Left hindlimb (tissue), 1 donor: Measurements from ENCODE around the gene BOK.

Source experiments
- DNase-seq: peaks from one replicate; pipeline ENCODE4 v3.0.0-alpha.2; 2018

The BOK gene

DNA sequence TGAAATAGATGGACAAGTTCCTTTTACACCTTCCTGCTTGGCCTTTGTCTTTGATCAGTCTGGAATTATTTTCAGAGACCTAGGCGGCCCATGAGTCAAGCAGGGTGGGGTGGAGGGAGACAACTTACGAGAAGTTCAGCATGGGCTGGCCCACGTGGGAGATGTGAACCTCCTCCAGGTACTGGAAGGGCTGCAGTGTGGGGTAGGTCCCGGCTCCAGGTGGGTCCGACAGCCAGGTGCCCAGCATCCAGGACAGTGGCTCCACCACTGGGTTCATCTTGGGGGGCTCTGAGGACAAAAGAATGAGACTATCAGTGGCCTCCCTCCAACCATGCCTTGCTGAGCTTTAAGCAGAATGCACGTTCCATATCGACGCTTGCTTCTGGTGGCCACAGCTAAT, 47.6 kb downstream of the BOK start:
- no peak for DNase-seq

DNA sequence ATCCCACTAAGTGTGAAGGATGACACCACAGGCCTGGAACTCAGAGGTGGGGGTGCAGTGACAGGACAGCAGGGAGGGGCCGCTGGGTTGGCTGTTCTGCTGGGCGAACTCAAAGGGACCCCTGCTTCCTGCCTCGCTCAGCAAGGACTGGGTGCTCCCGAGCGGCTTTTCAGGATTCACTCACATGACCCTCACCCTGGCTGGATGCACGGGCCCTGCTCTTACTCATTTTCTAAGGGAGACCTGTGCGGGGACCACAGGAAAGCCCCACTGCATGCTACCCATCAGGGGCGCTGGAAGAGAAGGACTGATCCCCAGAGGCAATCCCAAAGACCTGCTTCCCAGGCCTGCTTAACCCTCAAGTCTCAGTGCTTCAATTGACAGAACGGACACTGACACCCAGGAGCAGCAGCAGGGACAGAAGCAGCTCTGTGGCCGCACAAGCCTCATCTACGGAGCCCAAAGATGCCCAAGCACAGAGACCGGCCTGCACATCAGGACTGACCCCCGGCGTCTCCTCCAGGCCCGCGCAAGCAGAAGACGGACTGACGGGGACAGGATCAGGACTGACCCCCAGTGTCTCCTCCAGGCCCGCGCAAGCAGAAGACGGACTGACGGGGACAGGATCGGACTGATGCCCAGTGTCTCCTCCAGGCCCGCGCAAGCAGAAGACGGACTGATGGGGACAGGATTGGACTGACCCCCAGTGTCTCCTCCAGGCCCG, 48.8 kb downstream of the BOK start:
- no peak for DNase-seq

DNA sequence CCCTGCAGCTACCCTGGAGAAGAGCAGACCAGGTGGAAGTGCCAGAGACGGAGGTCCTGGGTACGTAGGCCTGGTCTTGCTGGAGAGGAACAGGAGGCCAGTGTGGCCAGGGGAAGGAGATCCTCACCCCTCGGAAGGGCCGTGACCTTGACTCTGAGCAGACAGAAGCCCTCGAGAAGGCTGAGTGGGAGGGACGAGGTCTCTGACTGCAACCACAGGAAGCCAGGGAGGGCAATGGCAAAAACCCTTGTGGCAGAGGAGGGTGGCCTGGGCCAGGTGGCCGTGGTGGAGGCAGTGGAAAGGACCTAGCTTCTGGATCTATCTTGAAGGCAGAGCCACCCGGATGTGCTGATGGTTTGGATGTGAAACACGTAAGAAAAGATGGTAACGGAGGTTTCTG, 50.3 kb downstream of the BOK start:
- DNase-seq = no peak

DNA sequence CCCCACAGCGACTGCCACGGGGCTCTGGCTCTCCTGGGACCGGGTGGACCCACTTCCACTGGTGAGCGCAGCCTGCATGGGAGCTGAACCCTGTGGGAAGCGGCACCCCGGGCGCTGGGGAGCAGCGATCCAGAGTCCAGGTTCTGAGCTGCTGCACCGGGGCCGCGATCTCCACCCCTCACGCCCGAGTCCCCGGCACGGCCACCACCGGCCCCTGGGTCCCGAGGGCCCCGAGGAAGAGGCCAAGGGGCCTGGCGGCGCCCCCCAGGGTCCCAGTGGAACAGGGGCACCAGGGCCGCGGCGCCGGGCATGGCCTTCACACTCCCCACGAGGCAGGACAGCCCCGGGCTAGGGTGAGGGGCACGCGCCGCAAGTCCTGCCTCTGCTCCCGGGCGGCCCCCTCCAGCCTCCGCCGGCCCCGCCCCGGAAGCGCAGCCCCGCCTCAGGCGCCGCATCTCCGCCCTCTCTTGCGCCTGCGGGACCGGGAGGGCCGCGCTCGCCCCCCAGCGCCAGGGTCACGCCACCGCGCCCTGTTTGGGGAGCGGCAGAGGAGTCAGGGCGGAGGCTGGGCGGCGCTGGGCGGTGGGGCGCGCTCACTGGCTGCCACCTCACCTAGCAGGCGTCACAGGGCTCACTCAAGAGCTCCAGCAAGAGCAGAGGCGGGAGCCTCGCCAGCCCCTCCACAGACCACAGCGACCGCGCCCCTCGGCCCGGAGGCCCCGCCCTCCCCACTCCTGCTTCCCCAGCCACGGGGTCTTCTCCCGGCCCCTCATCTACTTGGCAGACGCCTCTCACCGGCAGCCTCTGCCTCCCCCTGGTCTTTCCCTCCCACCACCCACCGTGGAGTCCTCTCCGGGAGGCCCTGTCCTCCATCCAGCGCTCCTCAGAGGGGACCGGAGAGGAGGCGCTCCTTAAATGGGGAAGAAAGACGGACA, 51.6 kb downstream of the BOK start:
- DNase-seq = peak; percentile 85

DNA sequence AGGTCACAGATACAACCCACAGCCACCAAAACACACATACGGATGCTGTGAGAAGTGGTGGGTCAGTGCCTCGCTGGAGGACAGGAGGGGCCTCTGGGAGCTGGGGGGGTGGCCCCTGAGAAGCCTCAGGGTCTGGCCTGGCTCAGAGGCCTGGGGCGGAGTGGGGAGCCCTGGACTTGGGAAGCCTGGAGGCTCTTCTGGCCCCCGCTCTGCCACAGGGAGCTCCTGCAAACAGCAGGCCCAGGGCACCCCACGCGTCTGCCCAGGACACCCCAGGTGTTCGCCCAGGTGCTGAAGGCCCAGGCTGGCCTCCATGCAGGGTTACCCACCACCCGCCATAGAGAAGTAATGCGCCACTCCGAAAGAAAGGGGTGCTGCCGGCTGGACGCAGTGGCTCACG, 52.5 kb downstream of the BOK start:
- DNase-seq = no peak

DNA sequence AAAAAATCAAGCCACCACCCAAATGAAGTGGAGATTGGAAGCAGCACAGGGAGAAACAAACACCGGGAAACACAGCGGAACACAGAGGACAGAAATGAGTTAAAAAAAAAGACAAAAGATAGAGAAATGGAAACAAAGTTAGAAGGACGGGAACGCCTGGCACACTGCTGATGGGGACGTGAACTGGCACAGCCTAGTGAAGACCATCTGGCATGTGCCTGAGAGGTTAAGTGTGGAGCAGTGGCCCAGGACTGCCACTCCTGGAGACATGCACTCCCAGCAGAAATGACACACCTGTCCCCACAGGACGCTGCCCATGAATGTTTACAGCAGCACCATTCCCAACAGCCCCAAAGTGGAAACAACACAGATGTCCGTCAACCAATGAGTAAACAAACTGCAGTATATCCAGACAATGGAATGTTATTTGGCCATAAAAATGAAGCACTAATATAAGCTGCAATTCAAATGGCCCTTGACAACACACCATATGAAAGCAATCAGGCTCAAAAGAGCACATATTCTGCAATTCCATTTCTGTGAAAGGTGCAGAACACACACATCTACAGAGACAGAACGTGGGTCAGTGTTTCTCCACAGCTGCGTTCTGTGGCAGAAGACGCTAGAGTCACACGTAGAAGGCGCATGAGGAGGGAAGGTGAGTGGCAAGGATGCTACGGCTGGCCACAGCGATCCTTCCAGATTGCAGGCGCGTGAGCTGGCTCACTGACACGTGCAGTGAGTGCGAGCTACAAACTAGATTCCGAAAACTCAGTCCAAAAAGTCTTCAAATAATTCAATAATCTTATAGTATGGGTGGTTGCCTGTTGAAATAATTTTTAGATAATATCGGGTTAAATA, 53.8 kb downstream of the BOK start:
- DNase-seq = no peak

DNA sequence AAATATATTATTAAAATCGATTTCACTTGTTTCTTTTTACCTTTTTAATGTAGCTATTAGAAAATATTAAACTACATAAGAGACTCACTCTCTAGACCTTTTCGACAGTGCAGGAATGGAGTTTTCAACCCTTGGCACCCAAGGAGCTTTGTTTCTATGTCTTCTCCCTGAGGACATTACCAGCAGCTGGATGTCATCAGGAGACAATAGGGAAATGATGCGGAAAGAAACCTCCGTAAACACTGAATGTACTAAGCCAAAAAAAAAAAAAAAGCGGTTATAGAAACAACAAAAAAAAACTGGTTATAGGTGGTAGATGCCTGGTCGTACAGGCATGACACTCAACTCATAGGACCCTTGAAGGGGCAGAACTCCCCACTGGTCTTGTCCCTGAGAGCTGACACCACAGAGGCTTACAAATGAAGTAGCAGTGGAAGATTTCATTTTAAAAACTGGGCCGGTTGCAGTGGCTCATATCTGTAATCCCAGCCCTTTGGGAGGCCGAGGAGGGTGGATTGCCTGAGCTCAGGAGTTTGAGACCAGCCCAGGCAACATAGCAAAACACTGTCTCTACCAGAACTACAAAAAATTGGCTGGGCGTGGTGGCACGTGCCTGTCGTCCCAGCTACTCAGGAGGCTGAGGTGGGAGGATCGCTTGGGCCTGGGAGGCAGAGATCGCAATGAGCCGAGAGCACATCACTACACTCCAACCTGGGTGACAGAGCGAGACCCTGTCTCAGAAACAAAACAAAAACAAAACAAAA, 54.7 kb downstream of the BOK start:
- DNase-seq = no peak

DNA sequence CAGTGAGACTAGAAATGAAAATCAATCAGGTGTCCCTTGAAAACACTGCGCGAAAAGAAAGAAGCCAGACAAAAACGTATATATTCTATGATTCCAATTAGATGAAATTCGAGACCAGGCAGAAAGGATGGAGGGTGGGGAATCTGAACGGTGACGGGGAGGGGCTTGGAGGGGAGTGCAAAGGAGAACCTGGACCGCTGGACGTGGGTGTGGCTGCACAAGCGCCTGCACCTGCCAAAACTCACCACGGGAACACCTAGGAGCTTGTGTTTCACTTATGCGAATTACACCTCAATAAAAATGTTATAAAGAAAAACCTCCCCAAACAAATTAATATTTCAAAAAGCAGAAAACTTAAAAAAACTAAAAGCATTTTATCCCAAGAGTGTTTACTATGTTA, 56.5 kb downstream of the BOK start:
- DNase-seq = no peak

DNA sequence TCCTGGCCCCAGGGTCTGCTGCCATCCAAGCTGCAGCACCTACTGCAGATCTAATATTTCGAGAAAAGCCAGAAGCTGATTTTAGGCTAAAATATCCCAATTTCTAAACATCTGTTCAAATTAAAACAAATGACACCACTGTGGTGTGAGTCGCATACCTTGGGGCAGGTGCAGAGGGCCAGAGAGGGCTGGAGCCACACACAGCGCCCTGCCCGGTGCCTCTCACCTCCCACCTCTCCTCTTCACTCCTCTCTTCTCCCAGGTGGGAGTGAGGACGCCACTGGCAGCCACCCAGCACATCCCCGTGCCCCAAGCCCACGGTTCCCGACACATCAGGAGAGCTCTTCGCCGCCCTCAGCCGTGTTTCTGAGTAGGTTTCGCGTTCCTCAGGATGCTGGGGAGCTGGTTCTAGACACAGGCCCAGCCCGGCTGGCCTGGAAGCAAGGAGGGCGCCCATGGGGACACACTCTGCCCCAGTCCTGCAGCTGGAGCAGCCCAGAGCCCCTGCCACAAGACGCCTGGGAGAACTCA, 57.0 kb downstream of the BOK start:
- no peak for DNase-seq

DNA sequence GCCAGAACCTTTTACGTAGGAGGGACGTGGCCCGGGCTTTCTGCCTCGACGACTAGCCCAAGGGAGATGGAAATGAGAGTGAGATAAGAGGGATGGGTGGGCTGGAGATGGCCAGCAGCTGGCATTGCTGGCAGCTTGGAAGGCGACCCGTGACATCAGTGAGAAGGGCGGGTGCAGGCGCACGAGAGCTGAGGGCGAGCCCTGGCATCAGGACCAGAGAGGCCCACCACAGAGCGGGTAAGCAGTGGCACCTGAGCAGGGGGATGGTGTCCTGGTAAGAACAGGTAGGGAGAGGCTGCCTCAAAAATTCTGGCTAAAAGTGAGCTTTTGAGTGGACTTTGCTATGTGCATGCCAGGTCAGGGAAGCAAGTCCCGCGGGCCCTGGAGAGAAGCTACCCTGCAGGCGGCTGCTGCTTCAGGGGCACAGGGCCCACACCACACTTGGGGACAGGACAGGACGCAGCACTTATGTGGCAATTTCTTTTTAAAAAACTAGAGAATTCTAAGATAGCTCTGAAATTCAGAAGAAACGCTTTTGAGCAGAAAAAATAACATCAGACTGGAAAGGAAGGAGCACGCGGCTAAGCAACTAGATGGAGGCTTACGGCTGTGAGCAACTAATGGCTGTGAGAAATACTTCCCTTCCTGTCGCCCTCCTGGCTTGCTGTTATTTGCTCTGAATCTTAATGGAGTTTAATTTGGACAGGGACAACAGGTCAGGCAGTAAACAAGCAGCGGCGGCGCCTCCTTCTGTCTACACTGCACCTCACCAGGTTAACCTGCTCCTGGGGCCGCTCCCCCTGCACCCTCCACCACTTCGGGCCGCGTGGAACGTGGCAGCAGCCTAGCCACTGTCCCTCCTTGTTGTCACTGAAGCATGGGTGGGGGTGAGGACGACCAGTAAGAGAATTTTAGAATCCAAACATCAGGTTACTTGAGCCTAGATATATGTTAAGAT, 57.9 kb downstream of the BOK start:
- DNase-seq = no peak

DNA sequence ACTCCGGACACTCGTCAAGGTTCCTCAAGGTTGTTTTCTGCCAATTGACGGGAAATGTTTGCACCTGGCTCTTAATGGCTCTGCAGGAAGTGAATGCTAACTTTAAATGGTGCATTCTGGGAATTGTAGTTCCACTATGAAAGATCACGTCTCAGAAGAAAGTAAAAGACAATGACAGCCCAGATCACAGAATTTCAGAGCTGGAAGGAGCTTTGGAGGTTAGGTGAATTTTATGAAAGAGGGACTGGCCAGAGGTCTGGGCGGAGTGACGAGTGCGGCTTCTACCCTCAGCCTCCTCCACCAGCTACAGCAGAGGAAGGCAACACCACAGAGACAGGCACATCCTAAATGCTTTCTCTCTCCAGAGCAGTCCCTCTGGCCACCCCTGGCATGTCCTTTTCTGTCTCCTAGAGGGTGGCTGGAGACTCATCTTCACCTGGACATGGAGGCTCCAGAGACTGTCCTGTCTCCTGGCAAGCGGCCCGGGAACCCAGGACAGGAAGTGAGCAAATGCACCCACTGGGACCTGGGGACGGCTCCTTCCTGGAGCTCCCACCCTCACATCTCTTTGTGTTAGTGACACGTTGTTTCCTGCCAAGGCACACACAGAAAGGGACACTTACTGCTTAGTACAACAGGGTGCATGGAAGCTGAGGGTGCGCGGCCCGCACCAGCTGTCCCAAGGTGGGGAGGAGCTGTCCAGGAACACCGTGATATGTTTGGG, 59.0 kb downstream of the BOK start:
- no peak for DNase-seq

DNA sequence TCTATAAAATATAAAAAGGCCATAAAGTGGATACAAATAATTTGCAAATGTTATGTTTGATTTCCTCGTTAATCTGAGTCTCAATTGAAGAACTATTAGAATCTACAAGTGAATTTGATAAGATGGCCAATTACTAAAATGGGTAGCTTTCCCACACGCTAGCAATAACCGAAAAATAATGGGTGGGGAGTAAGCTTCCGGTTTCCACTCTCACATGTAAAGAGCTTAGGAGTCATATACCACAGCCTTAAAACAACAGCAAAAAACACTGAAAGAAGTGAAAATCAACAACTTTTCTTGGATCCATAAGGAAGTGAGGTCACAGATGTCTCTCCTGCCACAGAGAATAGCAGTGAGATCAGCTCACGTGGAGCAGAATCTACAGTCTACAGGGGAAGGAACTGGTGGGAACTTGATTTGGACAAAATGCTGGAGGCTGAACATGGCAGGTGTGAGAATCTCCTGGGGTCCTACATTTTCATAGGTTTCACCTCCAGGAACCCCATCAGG, 59.8 kb downstream of the BOK start:
- DNase-seq = no peak

DNA sequence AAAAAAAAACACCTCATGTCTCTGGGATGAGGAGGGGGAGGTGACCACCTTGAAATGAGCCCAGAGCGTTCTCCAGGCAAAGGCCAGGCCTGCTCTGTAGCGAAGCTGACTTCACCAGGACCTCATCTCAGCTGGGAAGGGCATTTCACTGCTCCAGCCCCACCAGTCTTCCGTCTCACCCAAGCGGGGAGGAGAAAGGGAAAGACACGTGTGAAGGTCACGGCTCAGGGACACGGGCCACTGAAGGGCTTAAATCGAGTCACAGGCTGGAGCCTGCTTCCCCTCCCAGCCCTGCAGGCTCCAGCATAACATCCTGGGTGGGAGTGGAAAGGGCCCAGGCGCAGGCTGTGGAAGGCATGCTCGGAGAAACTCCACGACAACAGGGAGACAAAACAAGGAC, 60.3 kb downstream of the BOK start:
- DNase-seq = no peak

DNA sequence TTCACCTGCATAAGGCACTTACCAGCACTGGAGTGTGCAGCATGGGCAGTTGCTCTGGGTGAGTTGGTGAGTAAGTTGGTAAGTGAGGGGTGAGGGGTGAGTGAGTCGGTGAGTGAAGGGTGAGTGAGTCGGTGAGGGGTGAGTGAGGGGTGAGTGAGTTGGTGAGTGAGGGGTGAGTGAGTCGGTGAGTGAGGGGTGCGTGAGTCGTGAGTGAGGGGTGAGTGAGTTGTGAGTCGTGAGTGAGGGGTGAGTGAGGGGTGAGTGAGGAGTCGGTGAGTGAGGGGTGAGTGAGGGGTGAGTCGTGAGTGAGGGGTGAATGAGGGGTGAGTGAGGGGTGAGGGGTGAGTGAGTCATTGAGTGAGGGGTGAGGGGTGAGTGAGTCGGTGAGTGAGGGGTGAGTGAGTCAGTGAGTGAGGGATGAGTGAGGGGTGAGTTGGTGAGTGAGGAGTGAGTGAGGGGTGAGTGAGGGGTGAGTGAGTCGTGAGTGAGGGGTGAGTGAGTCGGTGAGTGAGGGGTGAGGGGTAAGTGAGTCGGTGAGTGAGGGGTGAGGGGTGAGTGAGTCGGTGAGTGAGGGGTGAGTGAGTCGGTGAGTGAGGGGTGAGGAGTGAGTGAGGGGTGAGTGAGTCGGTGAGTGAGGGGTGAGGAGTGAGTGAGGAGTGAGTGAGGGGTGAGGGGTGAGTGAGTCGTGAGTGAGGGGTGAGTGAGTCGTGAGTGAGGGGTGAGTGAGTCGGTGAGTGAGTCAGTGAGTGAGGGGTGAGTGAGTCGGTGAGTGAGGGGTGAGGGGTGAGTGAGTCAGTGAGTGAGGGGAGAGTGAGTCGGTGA, 61.3 kb downstream of the BOK start:
- no peak for DNase-seq

DNA sequence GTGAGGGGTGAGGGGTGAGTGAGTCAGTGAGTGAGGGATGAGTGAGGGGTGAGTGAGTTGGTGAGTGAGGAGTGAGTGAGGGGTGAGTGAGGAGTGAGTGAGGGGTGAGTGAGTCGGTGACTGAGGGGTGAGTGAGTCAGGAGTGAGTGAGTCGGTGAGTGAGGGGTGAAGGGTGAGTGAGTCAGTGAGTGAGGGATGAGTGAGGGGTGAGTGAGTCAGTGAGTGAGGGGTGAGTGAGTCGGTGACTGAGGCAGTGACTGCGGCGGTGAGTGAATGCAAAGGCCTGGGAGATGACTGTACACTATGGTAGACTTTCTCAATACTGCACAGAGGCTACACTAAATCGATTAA, 61.8 kb downstream of the BOK start:
- DNase-seq = no peak
